A549 (cell line): ENCODE data around the gene MRPL17. TPM values are rescaled to one million over a fixed set of nuclear protein-coding genes. Genes with fewer than 3 reads are reported as not detected.

ENCODE experiments used
- ATAC-seq, 2 experiments: fragments of 200-7000 bp in 1 of 2; fragments of >200 bp in 1 of 2; cut with Nextera tagmentation in 1 of 2; cut with Tn5 transposase in 1 of 2; 3 replicates each; pipeline versions ENCODE4 v1.8.0 to v1.9.1; 2018 to 2020; ENCODE audit warnings: mild to moderate bottlenecking in 1 of 2, moderate library complexity in 1 of 2
- CTCF ChIA-PET: fragments of 300-600 bp; sonication (Branson Sonifier 250); formaldehyde crosslinking; extraction: SDS; loops from one replicate; lab custom pipeline; 2021; ENCODE audit warnings: antibody characterized with exemption, inconsistent platforms; lab: Yijun Ruan, JAX
- POLR2A ChIA-PET: fragments of 350-600 bp; formaldehyde crosslinking; extraction: SDS; loops from one replicate; lab custom pipeline; 2021; ENCODE audit warnings: antibody characterized with exemption, inconsistent platforms; lab: Yijun Ruan, JAX
- DNase-seq, 2 experiments: peaks; one replicate each; pipeline versions ENCODE4 v3.0.0 to v3.0.0-alpha.2; 2011 to 2016; ENCODE audit warnings: low read depth in 1 of 2, low spot score in 1 of 2
- FAIRE-seq: peaks from 2 replicates; lab custom pipeline; 2011; peaks lifted over from hg19 to GRCh38; lab: Jason Lieb, UNC
- H3K27ac ChIP-seq, 2 experiments: fragments of >200 bp; sonication (Bioruptor Twin); formaldehyde crosslinking; 3 replicates each; pipeline ENCODE4 v1.5.1; 2016 to 2017
- H3K4me1 ChIP-seq: fragments of >200 bp; sonication (Bioruptor Twin); formaldehyde crosslinking; 3 replicates; pipeline ENCODE4 v1.6.1; 2016
- H3K4me2 ChIP-seq: fragments of >200 bp; sonication (Bioruptor Twin); formaldehyde crosslinking; 3 replicates; pipeline ENCODE4 v1.6.1; 2016
- H3K4me3 ChIP-seq: fragments of >200 bp; sonication (Bioruptor Twin); formaldehyde crosslinking; 3 replicates; pipeline ENCODE4 v1.5.1; 2016
- H3K9me3 ChIP-seq: fragments of >200 bp; sonication (Bioruptor Twin); formaldehyde crosslinking; 3 replicates; pipeline ENCODE4 v1.6.1; 2016
- CBX8 ChIP-seq: fragments of 200-600 bp; sonication (generic); IDR thresholded peaks from 2 replicates; pipeline ENCODE4 v1.6.1; 2016
- CHD4 ChIP-seq: fragments of 200-600 bp; sonication (generic); IDR thresholded peaks from 2 replicates; pipeline ENCODE4 v1.6.1; 2016; ENCODE audit warnings: antibody characterized with exemption, mild to moderate bottlenecking, borderline replicate concordance
- HEYL ChIP-seq: fragments of 250-450 bp; sonication (Bioruptor Pico); IDR thresholded peaks from 2 replicates; pipeline ENCODE4 v1.8.0; 2021; ENCODE audit warnings: mild to moderate bottlenecking, moderate library complexity
- HOXA7 ChIP-seq: fragments of 250-450 bp; sonication (Bioruptor Pico); IDR thresholded peaks from 2 replicates; pipeline ENCODE4 v1.5.0; 2020; ENCODE audit warnings: mild to moderate bottlenecking, moderate library complexity
- HOXB13 ChIP-seq: fragments of 250-450 bp; sonication (Bioruptor Pico); IDR thresholded peaks from 2 replicates; pipeline ENCODE4 v1.5.0; 2020; ENCODE audit warnings: low read depth, mild to moderate bottlenecking, moderate library complexity
- HOXB5 ChIP-seq: fragments of 250-450 bp; sonication (Bioruptor Pico); IDR thresholded peaks from 2 replicates; pipeline ENCODE4 v1.5.0; 2020; ENCODE audit warnings: mild to moderate bottlenecking, moderate library complexity
- MAFK ChIP-seq: fragments of 450-650 bp; IDR thresholded peaks from 2 replicates; pipeline ENCODE4 v1.6.1; 2014; ENCODE audit not compliant: partially characterized antibody
- MYC ChIP-seq: IDR thresholded peaks from 2 replicates; pipeline ENCODE4 v1.6.1; 2012; ENCODE audit warnings: mild to moderate bottlenecking, inconsistent platforms, low read length, improper control_type of control experiment, borderline replicate concordance
- NFE2L2 ChIP-seq: fragments of 150-350 bp; conservative IDR thresholded peaks from 2 replicates; pipeline ENCODE4 v1.6.1; 2014; ENCODE audit warnings: low read length
- NPAS2 ChIP-seq: fragments of 250-450 bp; sonication (Bioruptor Pico); IDR thresholded peaks from 2 replicates; pipeline ENCODE4 v1.8.0; 2022; ENCODE audit warnings: mild to moderate bottlenecking, moderate library complexity, borderline replicate concordance
- PHF8 ChIP-seq: fragments of 200-600 bp; sonication (generic); IDR thresholded peaks from 2 replicates; pipeline ENCODE4 v1.6.1; 2016; ENCODE audit warnings: low read depth, mild to moderate bottlenecking, antibody characterized with exemption, moderate library complexity, borderline replicate concordance
- POLR2A ChIP-seq: IDR thresholded peaks from 2 replicates; pipeline ENCODE4 v1.6.1; 2012; ENCODE audit warnings: mild to moderate bottlenecking, low read length
- POLR2AphosphoS2 ChIP-seq: conservative IDR thresholded peaks from 2 replicates; pipeline ENCODE4 v1.6.1; 2012; ENCODE audit warnings: low read length, improper control_type of control experiment, inconsistent platforms
- RAD21 ChIP-seq, 2 experiments: fragments of >200 bp in 1 of 2; sonication (Bioruptor Twin) in 1 of 2; formaldehyde crosslinking in 1 of 2; IDR thresholded peaks in 1 of 2; conservative IDR thresholded peaks in 1 of 2; 2 replicates in 1 of 2; 3 replicates in 1 of 2; pipeline ENCODE4 v1.6.1; 2012 to 2018; ENCODE audit warnings: inconsistent platforms in 1 of 2
- RNF2 ChIP-seq: fragments of 200-600 bp; sonication (generic); IDR thresholded peaks from 2 replicates; pipeline ENCODE4 v1.6.1; 2016; ENCODE audit warnings: low read depth, mild to moderate bottlenecking, antibody characterized with exemption, moderate library complexity, borderline replicate concordance
- SMC3 ChIP-seq: fragments of >200 bp; sonication (Bioruptor Twin); formaldehyde crosslinking; IDR thresholded peaks from 3 replicates; pipeline ENCODE4 v1.6.1; 2018; ENCODE audit warnings: inconsistent platforms
- TFCP2L1 ChIP-seq: fragments of 250-450 bp; sonication (Bioruptor Pico); IDR thresholded peaks from 2 replicates; pipeline ENCODE4 v1.5.0; 2021; ENCODE audit warnings: mild to moderate bottlenecking
- WGBS: methylation state at CpG from one replicate; pipeline ENCODE4 v1.1.6; 2017; ENCODE audit errors: missing lambda C conversion rate; 5-methylcytosine and 5-hydroxymethylcytosine counted together
- polyA plus RNA-seq, 4 experiments: library from polyadenylated mRNA; depleted of rRNA in 3 of 4; stranded (reverse); fragments of >200 nt; fragmentation: RNase III in 1 of 4; extraction: RNeasy Plus Mini Kit Qiagen cat#74134 plus additional on column Dnase treatment in 1 of 4; gene quantifications; 2 replicates in 3 of 4; 3 replicates in 1 of 4; pipeline ENCODE4 v1.2.3, GENCODE V29; 2011 to 2017
- TF ChIP-seq, protein P1 (sequence below): fragments of >200 bp; sonication (Bioruptor Twin); formaldehyde crosslinking; IDR thresholded peaks from 3 replicates; pipeline ENCODE4 v1.5.1; 2016
- TF ChIP-seq, protein P2 (sequence below): fragments of 250-450 bp; sonication (Bioruptor Pico); IDR thresholded peaks from 2 replicates; pipeline ENCODE4 v1.5.0; 2020; ENCODE audit warnings: low read depth, mild to moderate bottlenecking, moderate library complexity
- TF ChIP-seq, protein P3 (sequence below): fragments of >200 bp; sonication (Bioruptor Twin); formaldehyde crosslinking; IDR thresholded peaks from 3 replicates; pipeline ENCODE4 v1.6.1; 2016
- TF ChIP-seq, protein P4 (sequence below): fragments of >200 bp; sonication (Bioruptor Twin); formaldehyde crosslinking; IDR thresholded peaks from 2 replicates; pipeline ENCODE4 v1.6.1; 2016

MRPL17 gene
- polyA plus RNA-seq, 2 of the 4 experiments (the other 2 are of a cell fraction) = 96.8 to 128 TPM

DNA sequence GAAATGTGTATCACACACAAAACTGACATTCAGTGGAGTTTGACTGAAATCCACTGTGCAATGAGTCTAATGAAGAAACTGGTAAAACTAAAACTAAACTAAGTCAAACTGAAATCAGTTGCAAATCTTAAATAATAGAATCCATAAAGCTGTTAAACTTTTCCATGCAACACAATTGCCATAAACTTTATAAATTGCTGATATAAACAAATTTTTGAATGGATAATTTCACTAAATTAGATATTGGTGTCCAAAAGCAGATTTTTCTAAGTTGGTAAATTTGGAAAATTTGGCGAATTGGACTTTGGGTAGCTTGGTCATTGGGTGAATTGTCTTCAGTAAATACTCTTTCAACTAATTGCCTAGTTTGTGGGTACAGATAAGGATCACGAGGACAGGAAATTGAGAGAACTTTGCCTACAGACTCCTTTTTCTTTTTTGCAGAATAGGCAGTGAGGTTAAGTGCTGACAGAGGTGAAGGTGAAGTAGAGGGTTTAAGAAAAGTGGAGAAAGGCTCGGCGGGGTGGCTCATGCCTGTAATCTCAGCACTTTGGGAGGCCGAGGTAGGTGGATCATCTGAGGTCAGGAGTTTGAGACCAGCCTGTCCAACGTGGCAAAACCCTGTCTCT lies 12.8 kb downstream of the MRPL17 start:
- 37% methylated on average over 6 of the region's 6 CpGs for WGBS
- Histone ChIP-seq H3K4me1 (no peaks in the 10 kb centered on the region), H3K27ac (no peak overlapping the region), H3K4me3 (no peak overlapping the region), H3K4me2 (no peak overlapping the region), H3K9me3 (no peaks in the 10 kb centered on the region)
- CTCF ChIA-PET = interaction anchor here (0.7 to 1.6 kb wide), 2 partner anchors 8 to 139 kb away, joined by 3 to 6 read pairs; no protein-coding TSS in a partner anchor
- TF ChIP-seq NFE2L2 (no peak), MAFK (peak; percentile 86)
- no peak for DNase-seq
- ATAC-seq = no peak
- POLR2A ChIA-PET = no interaction called here
- no peak for FAIRE-seq

DNA sequence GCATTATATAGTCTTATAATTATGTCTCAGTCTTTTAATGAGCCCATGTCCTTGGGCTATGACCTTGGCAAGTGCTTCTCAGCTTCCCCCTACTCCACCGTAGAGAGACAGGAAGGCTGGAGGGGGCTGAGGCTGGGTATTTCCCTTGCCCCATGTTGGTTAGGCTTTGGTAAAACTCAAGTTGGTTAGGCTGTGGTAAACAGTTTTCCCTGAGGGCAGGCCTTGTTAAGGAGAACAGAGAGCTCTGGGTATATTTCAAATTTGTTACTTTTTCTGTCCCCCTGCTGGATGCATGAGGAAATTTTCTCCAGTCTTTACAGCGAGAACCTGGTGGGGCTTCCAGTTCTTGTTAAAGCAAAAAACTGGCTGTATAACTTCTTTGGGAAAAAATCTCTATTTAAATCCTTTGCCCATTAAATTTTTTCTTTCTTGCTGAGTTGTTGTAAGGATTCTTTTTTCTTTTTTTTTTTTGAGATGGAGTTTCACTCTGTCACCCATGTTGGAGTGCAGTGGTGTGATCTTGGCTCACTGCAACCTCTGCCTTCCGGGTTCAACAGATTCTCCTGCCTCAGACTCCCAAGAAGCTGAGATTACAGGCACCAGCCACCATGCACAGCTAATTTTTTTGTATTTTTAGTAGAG lies 15.3 kb downstream of the MRPL17 start:
- Histone ChIP-seq H3K9me3 (no peaks in the 10 kb centered on the region), H3K4me3 (no peak overlapping the region), H3K27ac (no peak overlapping the region)
- peak in 1 of 2 experiments; percentile 21 for DNase-seq
- TF ChIP-seq SMC3 = 0 out of 3 replicates have a peak, but pooled peaks have one; percentile 13
- TF ChIP-seq CBX8 = no peak
- 0 out of 5 replicates have a peak, but pooled peaks of 1 of the 2 experiments have one; percentile 25 for TF ChIP-seq RAD21 (conservative IDR thresholded peaks at IDR 0.05 in 1 of 2, IDR thresholded peaks at IDR 0.05 in 1 of 2)
- TF ChIP-seq, protein P1, sequence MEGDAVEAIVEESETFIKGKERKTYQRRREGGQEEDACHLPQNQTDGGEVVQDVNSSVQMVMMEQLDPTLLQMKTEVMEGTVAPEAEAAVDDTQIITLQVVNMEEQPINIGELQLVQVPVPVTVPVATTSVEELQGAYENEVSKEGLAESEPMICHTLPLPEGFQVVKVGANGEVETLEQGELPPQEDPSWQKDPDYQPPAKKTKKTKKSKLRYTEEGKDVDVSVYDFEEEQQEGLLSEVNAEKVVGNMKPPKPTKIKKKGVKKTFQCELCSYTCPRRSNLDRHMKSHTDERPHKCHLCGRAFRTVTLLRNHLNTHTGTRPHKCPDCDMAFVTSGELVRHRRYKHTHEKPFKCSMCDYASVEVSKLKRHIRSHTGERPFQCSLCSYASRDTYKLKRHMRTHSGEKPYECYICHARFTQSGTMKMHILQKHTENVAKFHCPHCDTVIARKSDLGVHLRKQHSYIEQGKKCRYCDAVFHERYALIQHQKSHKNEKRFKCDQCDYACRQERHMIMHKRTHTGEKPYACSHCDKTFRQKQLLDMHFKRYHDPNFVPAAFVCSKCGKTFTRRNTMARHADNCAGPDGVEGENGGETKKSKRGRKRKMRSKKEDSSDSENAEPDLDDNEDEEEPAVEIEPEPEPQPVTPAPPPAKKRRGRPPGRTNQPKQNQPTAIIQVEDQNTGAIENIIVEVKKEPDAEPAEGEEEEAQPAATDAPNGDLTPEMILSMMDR = peak; percentile 21; the same call in 2 of the 3 replicates
- TF ChIP-seq, all 56 proteins: peak for 3
- no peak for FAIRE-seq
- Histone ChIP-seq H3K4me2 (no peak overlapping the region), H3K4me1 (no peaks in the 10 kb centered on the region; the same call in 2 of the 3 replicates)
- peak; percentile 62 to 79; a peak in 5 of 6 replicates for ATAC-seq
- 49% methylated on average over 3 of the region's 3 CpGs for WGBS
- ChIA-PET CTCF (interaction anchor here (0.7 to 1.7 kb wide), 8 partner anchors 13 to 319 kb away, joined by 3 to 5 read pairs (median 4); partner anchors contain the start of genes MRPL17 and TPP1), POLR2A (no interaction called here)

DNA sequence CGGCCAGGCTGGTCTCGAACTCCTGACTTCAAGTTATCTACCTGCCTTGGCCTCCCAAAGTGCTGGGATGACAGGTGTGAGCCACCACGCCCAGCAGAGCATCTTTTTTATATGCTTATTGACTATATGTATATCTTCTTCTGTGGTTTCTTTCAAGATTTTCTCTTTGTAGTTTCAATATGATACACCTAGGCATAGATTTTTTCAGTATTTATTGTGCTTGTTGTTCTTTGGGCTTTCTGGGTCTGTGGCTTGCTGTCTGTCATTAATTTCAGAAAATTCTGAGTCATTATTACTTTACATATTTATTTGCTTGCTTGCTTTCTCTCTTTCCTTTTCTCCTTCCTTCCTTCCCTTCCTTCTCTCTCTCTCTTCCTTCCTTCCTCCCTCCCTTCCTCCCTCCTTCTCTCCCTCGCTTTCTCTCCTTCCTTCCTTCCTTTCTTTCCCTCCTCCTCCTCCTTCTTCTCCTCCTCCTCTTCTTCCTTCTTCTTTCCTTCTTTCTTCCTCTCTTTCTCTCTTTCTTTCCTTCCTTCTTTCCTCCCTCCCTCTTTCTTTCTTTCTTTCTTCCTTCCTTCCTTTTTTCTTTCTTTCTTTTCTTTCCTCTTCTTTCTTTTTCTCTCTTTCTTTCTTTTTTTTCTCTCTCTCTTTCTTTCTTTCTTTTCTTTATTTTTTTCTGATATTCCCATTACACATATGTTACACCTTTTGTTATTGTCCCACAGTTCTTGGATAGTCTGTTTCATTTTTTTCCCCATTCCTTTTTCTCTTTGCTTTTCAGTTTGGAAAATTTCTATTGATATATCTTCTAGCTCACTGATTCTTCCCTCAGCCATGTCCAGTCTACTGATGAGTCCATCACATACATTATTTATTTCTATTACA lies 16.6 kb downstream of the MRPL17 start:
- DNase-seq (no peak), FAIRE-seq (no peak), ATAC-seq (no peak)
- Histone ChIP-seq H3K27ac (no peak overlapping the region), H3K4me3 (no peak overlapping the region), H3K4me1 (no peaks in the 10 kb centered on the region; the same call in 2 of the 3 replicates), H3K4me2 (no peak overlapping the region), H3K9me3 (no peaks in the 10 kb centered on the region)
- CTCF ChIA-PET = interaction anchor here (0.6 to 1.4 kb wide), 4 partner anchors 17 to 1629 kb away, joined by 3 to 4 read pairs (median 4); partner anchors contain the start of gene MRPL17
- WGBS = 47% methylated on average over 4 of the region's 4 CpGs
- POLR2A ChIA-PET = no interaction called here
- TF ChIP-seq HOXB5 (CRISPR knock-in tag) (no peak), HOXB13 (CRISPR knock-in tag) (no peak), MYC (no peak)
- TF ChIP-seq, protein P2, sequence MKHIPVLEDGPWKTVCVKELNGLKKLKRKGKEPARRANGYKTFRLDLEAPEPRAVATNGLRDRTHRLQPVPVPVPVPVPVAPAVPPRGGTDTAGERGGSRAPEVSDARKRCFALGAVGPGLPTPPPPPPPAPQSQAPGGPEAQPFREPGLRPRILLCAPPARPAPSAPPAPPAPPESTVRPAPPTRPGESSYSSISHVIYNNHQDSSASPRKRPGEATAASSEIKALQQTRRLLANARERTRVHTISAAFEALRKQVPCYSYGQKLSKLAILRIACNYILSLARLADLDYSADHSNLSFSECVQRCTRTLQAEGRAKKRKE (CRISPR knock-in tag) = no peak

DNA sequence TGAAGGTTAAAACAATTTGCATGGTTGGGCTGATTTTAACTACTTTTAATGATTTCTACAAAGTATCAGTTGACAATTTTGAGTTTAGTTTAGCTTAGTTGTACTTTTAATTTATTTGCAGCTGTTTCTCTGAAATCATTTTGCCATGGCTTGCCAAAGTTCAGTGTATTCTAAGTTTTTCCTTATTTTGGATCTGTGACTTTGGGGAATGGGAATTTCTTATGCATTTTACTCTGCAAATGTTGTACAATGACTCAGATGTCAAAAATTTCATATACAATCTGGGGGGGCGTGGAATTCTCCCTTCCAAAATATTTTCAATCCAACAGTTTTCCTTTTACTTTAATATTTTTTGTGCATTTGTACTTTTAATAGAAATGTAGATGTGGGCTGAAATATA lies 18.6 kb downstream of the MRPL17 start:
- Histone ChIP-seq H3K4me2 (no peak overlapping the region), H3K9me3 (no peaks in the 10 kb centered on the region), H3K27ac (no peak overlapping the region), H3K4me3 (no peak overlapping the region), H3K4me1 (no peaks in the 10 kb centered on the region; the same call in 2 of the 3 replicates)
- WGBS = 3% methylated on average over 1 of the region's 1 CpG
- POLR2A ChIA-PET = no interaction called here
- DNase-seq (no peak), ATAC-seq (no peak), FAIRE-seq (no peak)
- CTCF ChIA-PET = no interaction called here
- TF ChIP-seq RNF2 (no peak), CHD4 (no peak), PHF8 (no peak), POLR2A (no peak), HOXA7 (CRISPR knock-in tag) (no peak), TFCP2L1 (CRISPR knock-in tag) (no peak), POLR2AphosphoS2 (no peak), SMC3 (no peak), HEYL (CRISPR knock-in tag) (no peak), NPAS2 (CRISPR knock-in tag) (no peak)
- TF ChIP-seq, protein P3, sequence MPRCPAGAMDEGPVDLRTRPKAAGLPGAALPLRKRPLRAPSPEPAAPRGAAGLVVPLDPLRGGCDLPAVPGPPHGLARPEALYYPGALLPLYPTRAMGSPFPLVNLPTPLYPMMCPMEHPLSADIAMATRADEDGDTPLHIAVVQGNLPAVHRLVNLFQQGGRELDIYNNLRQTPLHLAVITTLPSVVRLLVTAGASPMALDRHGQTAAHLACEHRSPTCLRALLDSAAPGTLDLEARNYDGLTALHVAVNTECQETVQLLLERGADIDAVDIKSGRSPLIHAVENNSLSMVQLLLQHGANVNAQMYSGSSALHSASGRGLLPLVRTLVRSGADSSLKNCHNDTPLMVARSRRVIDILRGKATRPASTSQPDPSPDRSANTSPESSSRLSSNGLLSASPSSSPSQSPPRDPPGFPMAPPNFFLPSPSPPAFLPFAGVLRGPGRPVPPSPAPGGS = no peak
- TF ChIP-seq, protein P4, sequence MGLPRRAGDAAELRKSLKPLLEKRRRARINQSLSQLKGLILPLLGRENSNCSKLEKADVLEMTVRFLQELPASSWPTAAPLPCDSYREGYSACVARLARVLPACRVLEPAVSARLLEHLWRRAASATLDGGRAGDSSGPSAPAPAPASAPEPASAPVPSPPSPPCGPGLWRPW = no peak
